BE2C (cell line): ENCODE results near the gene GAN.

Experiments used
- DNase-seq: peaks from one replicate; pipeline ENCODE4 v3.0.0-alpha.2; 2020
- H3K27me3 ChIP-seq: fragments of 250-450 bp; sonication (Bioruptor Pico); 2 replicates; pipeline ENCODE4 v1.5.1; 2020; ENCODE audit warnings: mild to moderate bottlenecking
- H3K36me3 ChIP-seq: fragments of 250-450 bp; sonication (Bioruptor Pico); 2 replicates; pipeline ENCODE4 v1.5.1; 2020; ENCODE audit warnings: mild to moderate bottlenecking
- H3K4me1 ChIP-seq: fragments of 250-450 bp; sonication (Bioruptor Pico); 2 replicates; pipeline ENCODE4 v1.5.1; 2020
- H3K4me3 ChIP-seq: 2 replicates; pipeline ENCODE4 v1.5.1; 2011; ENCODE audit warnings: low read depth, low read length
- H3K9me3 ChIP-seq: fragments of 250-450 bp; sonication (Bioruptor Pico); 2 replicates; pipeline ENCODE4 v1.5.1; 2020
- CTCF ChIP-seq: IDR thresholded peaks from 2 replicates; pipeline ENCODE4 v1.5.1; 2012; ENCODE audit warnings: mild to moderate bottlenecking, low read depth, low read length

Gene GAN

GRCh38 chr16:81313701-81314602 lies 810 bp upstream of the GAN start:
- DNase-seq, result no peak
- Histone ChIP-seq H3K4me1 (no peaks in the 10 kb centered on the region), H3K27me3 (no peaks in the 10 kb centered on the region), H3K36me3 (no peaks in the 10 kb centered on the region), H3K4me3 (peak overlapping the region; percentile 82), H3K9me3 (no peaks in the 10 kb centered on the region)
- TF ChIP-seq CTCF, result no peak

- peak; percentile 54 for DNase-seq
- Histone ChIP-seq H3K4me3 (peak overlapping the region; percentile 82), H3K36me3 (no peaks in the 10 kb centered on the region), H3K4me1 (no peaks in the 10 kb centered on the region), H3K9me3 (no peaks in the 10 kb centered on the region), H3K27me3 (no peaks in the 10 kb centered on the region)
- 0 out of 2 replicates have a peak, but pooled peaks have one; percentile 2 for TF ChIP-seq CTCF
Measured at GRCh38 chr16:81315271-81316175, 761 bp downstream of the GAN start.

- H3K27me3 ChIP-seq, result no peaks in the 10 kb centered on the region
- no peak for TF ChIP-seq CTCF
- DNase-seq, result no peak
- no peaks in the 10 kb centered on the region for H3K9me3 ChIP-seq
- H3K4me3 ChIP-seq, result peak overlapping the region; percentile 82
- no peaks in the 10 kb centered on the region for H3K4me1 ChIP-seq
- no peaks in the 10 kb centered on the region for H3K36me3 ChIP-seq
Measured at GRCh38 chr16:81316176-81316496, 1.4 kb downstream of the GAN start.

- no peaks in the 10 kb centered on the region for H3K27me3 ChIP-seq
- no peaks in the 10 kb centered on the region for H3K9me3 ChIP-seq
- no peaks in the 10 kb centered on the region for H3K4me1 ChIP-seq
- TF ChIP-seq CTCF, result no peak
- no peak for DNase-seq
- H3K36me3 ChIP-seq, result no peaks in the 10 kb centered on the region
- no peak overlapping the region for H3K4me3 ChIP-seq
Measured at GRCh38 chr16:81318711-81319110, 3.9 kb downstream of the GAN start.

DNA sequence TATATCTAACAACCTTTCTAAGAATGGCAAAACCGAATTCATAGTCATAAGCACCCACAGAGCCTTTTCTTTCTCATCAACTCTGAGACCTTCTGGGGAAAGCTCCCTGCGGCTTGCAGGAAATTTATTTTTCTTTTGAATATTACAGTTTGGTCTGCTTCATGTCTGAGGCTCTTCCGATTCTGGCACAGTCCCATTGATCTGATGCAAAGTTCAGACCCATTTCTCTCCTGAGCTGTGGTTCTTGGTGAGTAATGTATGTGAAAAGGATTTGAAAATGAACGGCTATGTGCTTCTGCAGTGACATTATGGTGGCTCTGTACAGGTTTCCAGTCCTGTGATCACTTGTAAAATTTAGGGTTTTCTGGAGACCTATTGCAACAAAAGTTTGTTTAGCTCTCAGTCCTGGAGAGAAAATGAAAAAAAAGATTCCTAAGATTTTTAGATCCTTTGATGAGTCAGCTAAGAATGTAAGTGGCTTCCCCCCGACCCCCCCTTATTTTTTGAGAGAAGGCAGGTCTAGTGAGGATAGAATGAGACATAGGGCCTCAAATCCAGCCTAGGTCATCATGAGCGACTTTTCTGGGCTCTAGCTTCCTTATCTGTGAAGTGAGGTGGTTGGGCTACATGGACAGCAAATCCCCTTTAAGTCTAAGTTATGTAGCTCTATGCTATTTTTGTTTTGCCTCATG lies 4.6 kb downstream of the GAN start:
- Histone ChIP-seq H3K4me1 (no peaks in the 10 kb centered on the region), H3K36me3 (no peaks in the 10 kb centered on the region), H3K9me3 (no peaks in the 10 kb centered on the region), H3K27me3 (no peaks in the 10 kb centered on the region), H3K4me3 (no peak overlapping the region)
- TF ChIP-seq CTCF, result no peak
- no peak for DNase-seq
